Mesenchymal stem cell (in vitro differentiated cells and primary cell): ENCODE results near the gene PDGFD.

ENCODE experiments used
- DNase-seq: peaks from one replicate; pipeline ENCODE4 v3.0.0-alpha.2; 2013
- H2AFZ ChIP-seq: one replicate; pipeline ENCODE4 v1.6.1; 2013; ENCODE audit warnings: low read depth, mild to moderate bottlenecking, control low read depth, inconsistent platforms, low read length, moderate library complexity
- H2AK5ac ChIP-seq: 2 replicates; pipeline ENCODE4 v1.6.1; 2013; ENCODE audit warnings: low read length, moderate library complexity, mild to moderate bottlenecking, inconsistent platforms; ENCODE audit not compliant: severe bottlenecking
- H2BK120ac ChIP-seq: one replicate; pipeline ENCODE4 v1.6.1; 2013; ENCODE audit warnings: low read depth, mild to moderate bottlenecking, inconsistent platforms, low read length, moderate library complexity
- H2BK12ac ChIP-seq, 2 experiments: one replicate each; pipeline ENCODE4 v1.6.1; 2013; ENCODE audit warnings: inconsistent platforms in 2 of 2, low read length in 2 of 2, mild to moderate bottlenecking in 2 of 2, moderate library complexity in 2 of 2, control low read depth in 1 of 2
- H2BK15ac ChIP-seq: one replicate; pipeline ENCODE4 v1.6.1; 2013; ENCODE audit warnings: mild to moderate bottlenecking, low read depth, inconsistent platforms; ENCODE audit not compliant: poor library complexity, severe bottlenecking
- H2BK5ac ChIP-seq: 2 replicates; pipeline ENCODE4 v1.6.1; 2013; ENCODE audit warnings: low read depth, mild to moderate bottlenecking, low read length, control low read depth, inconsistent platforms; ENCODE audit not compliant: poor library complexity, severe bottlenecking
- H3K14ac ChIP-seq, 2 experiments: one replicate each; pipeline ENCODE4 v1.6.1; 2013; ENCODE audit warnings: inconsistent platforms in 2 of 2, low read length in 2 of 2, control low read depth in 1 of 2, mild to moderate bottlenecking in 1 of 2, moderate library complexity in 1 of 2
- H3K18ac ChIP-seq, 2 experiments: one replicate each; pipeline ENCODE4 v1.6.1; 2013; ENCODE audit warnings: inconsistent platforms in 2 of 2, low read length in 2 of 2, control low read depth in 1 of 2, low read depth in 1 of 2, mild to moderate bottlenecking in 1 of 2
- H3K23ac ChIP-seq, 2 experiments: one replicate each; pipeline ENCODE4 v1.6.1; 2013; ENCODE audit warnings: inconsistent platforms in 2 of 2, low read length in 2 of 2, mild to moderate bottlenecking in 2 of 2, moderate library complexity in 2 of 2, control low read depth in 1 of 2
- H3K27ac ChIP-seq: 2 replicates; pipeline ENCODE4 v1.5.1; 2013; ENCODE audit warnings: mild to moderate bottlenecking, moderate library complexity, low read length, control low read depth, inconsistent platforms; ENCODE audit not compliant: poor library complexity, severe bottlenecking
- H3K27me3 ChIP-seq, 2 experiments: 2 replicates each; pipeline versions ENCODE4 v1.6.1 to v1.7.0; 2013; ENCODE audit warnings: low read length in 2 of 2, mild to moderate bottlenecking in 2 of 2, moderate library complexity in 2 of 2, control low read depth in 1 of 2, inconsistent platforms in 1 of 2; ENCODE audit not compliant: control insufficient read depth in 1 of 2, insufficient read depth in 1 of 2
- H3K36me3 ChIP-seq, 2 experiments: 2 replicates each; pipeline versions ENCODE4 v1.6.1 to v1.7.0; 2013; ENCODE audit warnings: low read length in 2 of 2, control low read depth in 1 of 2, inconsistent platforms in 1 of 2, low read depth in 1 of 2, mild to moderate bottlenecking in 1 of 2; ENCODE audit not compliant: insufficient read depth in 2 of 2, control insufficient read depth in 1 of 2
- H3K4ac ChIP-seq, 2 experiments: one replicate each; pipeline ENCODE4 v1.6.1; 2013; ENCODE audit warnings: inconsistent platforms in 2 of 2, low read length in 2 of 2, mild to moderate bottlenecking in 2 of 2, moderate library complexity in 2 of 2, control low read depth in 1 of 2, low read depth in 1 of 2
- H3K4me1 ChIP-seq: 2 replicates; pipeline ENCODE4 v1.6.1; 2013; ENCODE audit warnings: low read depth, low read length, control low read depth; ENCODE audit not compliant: control insufficient read depth, insufficient read depth
- H3K4me2 ChIP-seq: 2 replicates; pipeline ENCODE4 v1.6.1; 2013; ENCODE audit warnings: low read length, mild to moderate bottlenecking, inconsistent platforms; ENCODE audit not compliant: poor library complexity, severe bottlenecking
- H3K4me3 ChIP-seq, 2 experiments: 2 replicates each; pipeline versions ENCODE4 v1.5.1 to v1.7.0; 2013; ENCODE audit warnings: low read length in 2 of 2, mild to moderate bottlenecking in 2 of 2, control low read depth in 1 of 2, low read depth in 1 of 2; ENCODE audit not compliant: insufficient read depth in 1 of 2
- H3K79me1 ChIP-seq: replicated peaks from 2 replicates; pipeline ENCODE4 v1.6.1; 2013; ENCODE audit warnings: mild to moderate bottlenecking, control low read depth, low read length, inconsistent platforms; ENCODE audit not compliant: poor library complexity, severe bottlenecking
- H3K9ac ChIP-seq: 2 replicates; pipeline ENCODE4 v1.7.0; 2013; ENCODE audit warnings: mild to moderate bottlenecking, low read length, moderate library complexity
- H3K9me3 ChIP-seq: 2 replicates; pipeline ENCODE4 v1.7.0; 2013; ENCODE audit warnings: mild to moderate bottlenecking, low read length; ENCODE audit not compliant: control insufficient read depth
- H4K8ac ChIP-seq: one replicate; pipeline ENCODE4 v1.6.1; 2013; ENCODE audit warnings: inconsistent platforms, mild to moderate bottlenecking, low read length, moderate library complexity
- H4K91ac ChIP-seq: one replicate; pipeline ENCODE4 v1.6.1; 2013; ENCODE audit warnings: mild to moderate bottlenecking, low read length, inconsistent platforms
- WGBS: methylation state at CpG from one replicate; pipeline ENCODE4 v1.1.7; 2013; ENCODE audit warnings: mixed read lengths; 5-methylcytosine and 5-hydroxymethylcytosine counted together

PDGFD gene

GRCh38 chr11:104094576-104094975 lies 69.4 kb downstream of the PDGFD start:
- no peak overlapping the region for H4K91ac ChIP-seq
- no peak overlapping the region for H3K4me2 ChIP-seq
- H2BK15ac ChIP-seq = no peak overlapping the region
- WGBS = 85% methylated on average over 3 of the region's 3 CpGs
- no peak overlapping the region for H2BK5ac ChIP-seq
- no peak overlapping the region for H3K18ac ChIP-seq
- H3K9me3 ChIP-seq = no peaks in the 10 kb centered on the region
- no peak overlapping the region for H2AFZ ChIP-seq
- no peak overlapping the region for H3K9ac ChIP-seq
- H3K27me3 ChIP-seq = no peaks in the 10 kb centered on the region
- H3K4ac ChIP-seq = no peak overlapping the region
- H3K36me3 ChIP-seq = no peaks in the 10 kb centered on the region
- no peak overlapping the region for H3K14ac ChIP-seq
- H3K79me1 ChIP-seq = peaks cover 1% of the 10 kb centered on the region
- no peak overlapping the region for H3K27ac ChIP-seq
- H4K8ac ChIP-seq = no peak overlapping the region
- no peaks in the 10 kb centered on the region for H3K4me1 ChIP-seq
- no peak overlapping the region for H3K4me3 ChIP-seq
- H2AK5ac ChIP-seq = no peak overlapping the region
- H2BK12ac ChIP-seq = no peak overlapping the region
- no peak for DNase-seq
- no peak overlapping the region for H3K23ac ChIP-seq
- H2BK120ac ChIP-seq = no peak overlapping the region

GRCh38 chr11:104093426-104094280 lies 70.3 kb downstream of the PDGFD start:
- Histone ChIP-seq H3K9ac (no peak overlapping the region), H2BK15ac (no peak overlapping the region), H3K27me3 (no peaks in the 10 kb centered on the region), H3K18ac (no peak overlapping the region), H3K4ac (no peak overlapping the region), H3K79me1 (peaks cover 1% of the 10 kb centered on the region), H3K36me3 (no peaks in the 10 kb centered on the region), H2BK120ac (no peak overlapping the region), H3K4me1 (no peaks in the 10 kb centered on the region), H2BK5ac (no peak overlapping the region), H4K91ac (no peak overlapping the region), H2AK5ac (no peak overlapping the region), H2AFZ (no peak overlapping the region), H4K8ac (no peak overlapping the region), H3K27ac (no peak overlapping the region), H3K4me3 (no peak overlapping the region), H3K4me2 (no peak overlapping the region), H2BK12ac (no peak overlapping the region), H3K23ac (no peak overlapping the region), H3K9me3 (no peaks in the 10 kb centered on the region), H3K14ac (no peak overlapping the region)
- 94% methylated on average over 4 of the region's 5 CpGs for WGBS
- no peak for DNase-seq

- H3K4ac ChIP-seq = no peak overlapping the region
- no peak overlapping the region for H4K8ac ChIP-seq
- H3K9me3 ChIP-seq = no peaks in the 10 kb centered on the region
- H4K91ac ChIP-seq = no peak overlapping the region
- no peak overlapping the region for H3K27ac ChIP-seq
- DNase-seq = no peak
- no peak overlapping the region for H3K18ac ChIP-seq
- H3K14ac ChIP-seq = no peak overlapping the region
- H3K23ac ChIP-seq = no peak overlapping the region
- no peak overlapping the region for H2BK15ac ChIP-seq
- H2BK5ac ChIP-seq = no peak overlapping the region
- H3K27me3 ChIP-seq = no peaks in the 10 kb centered on the region
- no peak overlapping the region for H2AFZ ChIP-seq
- no peak overlapping the region for H2BK120ac ChIP-seq
- no peak overlapping the region for H2AK5ac ChIP-seq
- WGBS = 80% methylated on average over 2 of the region's 2 CpGs
- no peak overlapping the region for H3K4me2 ChIP-seq
- no peak overlapping the region for H3K9ac ChIP-seq
- H3K79me1 ChIP-seq = peaks cover 1% of the 10 kb centered on the region
- no peak overlapping the region for H2BK12ac ChIP-seq
- H3K36me3 ChIP-seq = no peaks in the 10 kb centered on the region
- H3K4me1 ChIP-seq = no peaks in the 10 kb centered on the region
- H3K4me3 ChIP-seq = no peak overlapping the region
These were observed 71.2 kb downstream of the PDGFD start for GRCh38 chr11:104092744-104093143.

- Histone ChIP-seq H3K36me3 (no peaks in the 10 kb centered on the region), H3K27ac (no peak overlapping the region), H2AK5ac (no peak overlapping the region), H4K91ac (no peak overlapping the region), H3K9ac (no peak overlapping the region), H2BK15ac (no peak overlapping the region), H3K9me3 (no peaks in the 10 kb centered on the region), H3K23ac (no peak overlapping the region), H2BK5ac (no peak overlapping the region), H2AFZ (no peak overlapping the region), H3K4ac (no peak overlapping the region), H2BK12ac (no peak overlapping the region), H3K79me1 (peaks cover 1% of the 10 kb centered on the region), H3K4me3 (no peak overlapping the region), H4K8ac (no peak overlapping the region), H3K14ac (no peak overlapping the region), H3K18ac (no peak overlapping the region), H3K4me1 (no peaks in the 10 kb centered on the region), H2BK120ac (no peak overlapping the region), H3K4me2 (no peak overlapping the region), H3K27me3 (no peaks in the 10 kb centered on the region)
- WGBS = 60% methylated on average over 1 of the region's 4 CpGs
- DNase-seq = no peak
These were observed 72.5 kb downstream of the PDGFD start for GRCh38 chr11:104091281-104092096.
